HepG2 (cell line): ENCODE measurements around the gene PARK7. TPM values are rescaled to one million over a fixed set of nuclear protein-coding genes. Genes with fewer than 3 reads are reported as not detected.

Experiments used
- ATF2 ChIP-seq: sonication (generic); formaldehyde crosslinking; IDR thresholded peaks from 2 replicates; pipeline ENCODE4 v1.4.0; 2020; ENCODE audit warnings: missing genetic modification reagents
- ATF4 ChIP-seq, 2 experiments: fragments of 450-650 bp in 1 of 2; sonication (generic) in 1 of 2; formaldehyde crosslinking; IDR thresholded peaks; 2 replicates each; pipeline versions ENCODE4 v1.5.0 to v1.8.0; 2020 to 2022; ENCODE audit warnings: mild to moderate bottlenecking in 1 of 2, missing genetic modification reagents in 1 of 2
- ATF7 ChIP-seq, 2 experiments: fragments of 450-650 bp in 1 of 2; sonication (generic) in 1 of 2; formaldehyde crosslinking in 1 of 2; IDR thresholded peaks; 2 replicates each; pipeline versions ENCODE4 v1.4.0 to v1.6.1; 2016 to 2020; ENCODE audit warnings: antibody characterized with exemption in 1 of 2, mild to moderate bottlenecking in 1 of 2, missing genetic modification reagents in 1 of 2
- FLYWCH1 ChIP-seq: sonication (generic); formaldehyde crosslinking; IDR thresholded peaks from 2 replicates; pipeline ENCODE4 v1.8.1; 2023; ENCODE audit warnings: mild to moderate bottlenecking, missing genetic modification reagents
- FOXK1 ChIP-seq: sonication (generic); formaldehyde crosslinking; IDR thresholded peaks from 2 replicates; pipeline ENCODE4 v1.4.0; 2020; ENCODE audit warnings: low read depth, missing genetic modification reagents, borderline replicate concordance
- HOXA5 ChIP-seq: sonication (generic); formaldehyde crosslinking; IDR thresholded peaks from 2 replicates; pipeline ENCODE4 v1.4.0; 2020; ENCODE audit warnings: missing genetic modification reagents
- KDM5B ChIP-seq: sonication (generic); formaldehyde crosslinking; IDR thresholded peaks from 2 replicates; pipeline ENCODE4 v1.4.0; 2020; ENCODE audit warnings: missing genetic modification reagents, mild to moderate bottlenecking, borderline replicate concordance
- MED1 ChIP-seq: sonication (generic); formaldehyde crosslinking; IDR thresholded peaks from 2 replicates; pipeline ENCODE4 v1.4.0; 2020; ENCODE audit warnings: missing genetic modification reagents
- SALL1 ChIP-seq: sonication (generic); formaldehyde crosslinking; IDR thresholded peaks from 2 replicates; pipeline ENCODE4 v1.8.0; 2022; ENCODE audit warnings: mild to moderate bottlenecking, missing genetic modification reagents
- SKI ChIP-seq: fragments of 450-650 bp; IDR thresholded peaks from one replicate; pipeline ENCODE4 v1.6.1; 2018; ENCODE audit warnings: mild to moderate bottlenecking; ENCODE audit not compliant: partially characterized antibody
- SP5 ChIP-seq: IDR thresholded peaks from 2 replicates; pipeline ENCODE4 v1.6.1; 2016; ENCODE audit warnings: low read depth, borderline replicate concordance
- TBL1XR1 ChIP-seq: fragments of 150-350 bp; IDR thresholded peaks from 2 replicates; pipeline ENCODE4 v1.6.1; 2014; ENCODE audit warnings: borderline replicate concordance, low read length; ENCODE audit not compliant: partially characterized antibody
- TBX2 ChIP-seq: sonication (generic); formaldehyde crosslinking; IDR thresholded peaks from 2 replicates; pipeline ENCODE4 v1.5.0; 2020; ENCODE audit warnings: missing genetic modification reagents, mild to moderate bottlenecking, borderline replicate concordance
- THRA ChIP-seq: sonication (generic); formaldehyde crosslinking; IDR thresholded peaks from 2 replicates; pipeline ENCODE4 v1.4.0; 2020; ENCODE audit warnings: missing genetic modification reagents, borderline replicate concordance
- YY1 ChIP-seq: IDR thresholded peaks from 2 replicates; pipeline ENCODE4 v1.6.1; 2011; ENCODE audit warnings: low read length, low read depth, moderate library complexity, mild to moderate bottlenecking; ENCODE audit not compliant: insufficient read depth, insufficient replicate concordance
- ZFP37 ChIP-seq: sonication (generic); formaldehyde crosslinking; IDR thresholded peaks from 2 replicates; pipeline ENCODE4 v1.4.0; 2020; ENCODE audit warnings: missing genetic modification reagents, borderline replicate concordance
- ZNF30 ChIP-seq: sonication (generic); formaldehyde crosslinking; IDR thresholded peaks from 2 replicates; pipeline ENCODE4 v1.5.0; 2020; ENCODE audit warnings: mild to moderate bottlenecking, missing genetic modification reagents
- ZNF333 ChIP-seq: sonication (generic); formaldehyde crosslinking; IDR thresholded peaks from 2 replicates; pipeline ENCODE4 v1.4.0; 2020; ENCODE audit warnings: mild to moderate bottlenecking, missing genetic modification reagents, borderline replicate concordance
- ZNF414 ChIP-seq: sonication (generic); formaldehyde crosslinking; IDR thresholded peaks from 2 replicates; pipeline ENCODE4 v1.5.0; 2020; ENCODE audit warnings: missing genetic modification reagents
- ZNF605 ChIP-seq: sonication (generic); formaldehyde crosslinking; IDR thresholded peaks from 2 replicates; pipeline ENCODE4 v1.8.0; 2022; ENCODE audit warnings: mild to moderate bottlenecking, missing genetic modification reagents
- ZNF670 ChIP-seq: sonication (generic); formaldehyde crosslinking; IDR thresholded peaks from 2 replicates; pipeline ENCODE4 v1.8.0; 2022; ENCODE audit warnings: mild to moderate bottlenecking, missing genetic modification reagents, borderline replicate concordance
- ZNF709 ChIP-seq: sonication (generic); formaldehyde crosslinking; IDR thresholded peaks from 2 replicates; pipeline ENCODE4 v1.5.0; 2020; ENCODE audit warnings: mild to moderate bottlenecking, missing genetic modification reagents
- ZSCAN12 ChIP-seq: sonication (generic); formaldehyde crosslinking; IDR thresholded peaks from 2 replicates; pipeline ENCODE4 v1.9.0; 2021; ENCODE audit warnings: mild to moderate bottlenecking, missing genetic modification reagents
- ZSCAN20 ChIP-seq: sonication (generic); formaldehyde crosslinking; IDR thresholded peaks from 2 replicates; pipeline ENCODE4 v1.4.0; 2020; ENCODE audit warnings: missing genetic modification reagents, mild to moderate bottlenecking, borderline replicate concordance
- ZSCAN21 ChIP-seq: sonication (generic); formaldehyde crosslinking; IDR thresholded peaks from 2 replicates; pipeline ENCODE4 v1.8.0; 2022; ENCODE audit warnings: mild to moderate bottlenecking, missing genetic modification reagents, moderate library complexity, borderline replicate concordance
- polyA plus RNA-seq, 8 experiments: library from polyadenylated mRNA; depleted of rRNA in 3 of 8; stranded (reverse) in 7 of 8; unstranded in 1 of 8; fragments of >200 nt; fragmentation: Illumina TruSeq in 4 of 8; extraction: Trizol in 4 of 8; gene quantifications; 2 replicates each; pipeline versions ENCODE4 v1.2.1 to v1.2.3, GENCODE V29; 2011 to 2016; ENCODE audit warnings: low read depth in 4 of 8, missing spikeins in 1 of 8, mixed read lengths in 1 of 8; ENCODE audit not compliant: insufficient read depth in 1 of 8
- total RNA-seq, 5 experiments: library from RNA; depleted of rRNA; stranded (reverse); fragments of >200 nt; fragmentation: Illumina TruSeq; extraction: Trizol; gene quantifications; 2 replicates each; pipeline ENCODE4 v1.2.3, GENCODE V29; 2016; ENCODE audit warnings: low read depth in 1 of 5

PARK7 gene
- total and polyA plus RNA-seq, 2 of the 13 experiments (the other 11 are each of a cell fraction or from before 2014, with no cell fraction given) = 212 to 296 TPM

- TF ChIP-seq ZSCAN12 (CRISPR knock-in tag) = 0 out of 2 replicates have a peak, but pooled peaks have one; percentile 56
- peak; percentile 61; the same call in 1 of the 2 replicates for TF ChIP-seq ZNF709 (CRISPR knock-in tag)
- peak; percentile 85 for TF ChIP-seq ZNF605 (CRISPR knock-in tag)
- TF ChIP-seq THRA (CRISPR knock-in tag) = peak; percentile 96
- peak; percentile 73 for TF ChIP-seq SP5 (CRISPR knock-in tag)
- peak; percentile 72; the same call in 1 of the 2 replicates for TF ChIP-seq ZNF414
- TF ChIP-seq ATF4 (CRISPR knock-in tag; IDR thresholded peaks at IDR 0.05) = peak in 1 of 2 experiments; percentile 92; a peak in 2 of 4 replicates
- peak; percentile 32; the same call in 1 of the 2 replicates for TF ChIP-seq ZSCAN21
- 0 out of 2 replicates have a peak, but pooled peaks have one; percentile 3 for TF ChIP-seq ZNF30 (CRISPR knock-in tag)
- no peak for TF ChIP-seq ZNF670 (CRISPR knock-in tag)
- TF ChIP-seq TBL1XR1 = peak; percentile 90
- peak; percentile 89 for TF ChIP-seq SKI
- TF ChIP-seq SALL1 (CRISPR knock-in tag) = peak; percentile 85
- TF ChIP-seq ZFP37 = peak; percentile 1; the same call in 1 of the 2 replicates
- peak; percentile 83 for TF ChIP-seq FOXK1 (CRISPR knock-in tag)
- TF ChIP-seq FLYWCH1 = no peak
- peak; percentile 32; the same call in 1 of the 2 replicates for TF ChIP-seq KDM5B (CRISPR knock-in tag)
- peak; percentile 72; the same call in 1 of the 2 replicates for TF ChIP-seq ZNF333 (CRISPR knock-in tag)
- peak; percentile 99 for TF ChIP-seq MED1 (CRISPR knock-in tag)
- peak; percentile 37; the same call in 1 of the 2 replicates for TF ChIP-seq HOXA5
- no peak for TF ChIP-seq ZSCAN20 (CRISPR knock-in tag)
- peak; percentile 96 for TF ChIP-seq TBX2 (CRISPR knock-in tag)
- no peak for TF ChIP-seq YY1
- TF ChIP-seq ATF2 (CRISPR knock-in tag) = peak; percentile 81
- peak; percentile 26; the same call in 1 of the 2 replicates for TF ChIP-seq ATF7 (IDR thresholded peaks at IDR 0.05)
- TF ChIP-seq ATF7 (CRISPR knock-in tag; IDR thresholded peaks at IDR 0.05) = no peak; the same call in 1 of the 2 replicates
Measured at GRCh38 chr1:8026976-8027747, 65.7 kb downstream of the PARK7 start (continued).
